Body of pancreas (tissue), 4 donors: ENCODE data around the gene AGRN.
"Not testable (repeated sequence)": the region's sequence is repeated elsewhere in the genome, so short reads cannot be mapped to it uniquely, and the experiment has no call there.

Experiments
- POLR2A ChIP-seq, 3 donors: fragments of 450-650 bp; IDR thresholded peaks; one replicate each; pipeline ENCODE4 v1.6.1; 2016; ENCODE audit warnings: antibody characterized with exemption in 3 of 3, mild to moderate bottlenecking in 2 of 3
- TF ChIP-seq, protein P1 (sequence below), 7 experiments: fragments of 450-650 bp in 4 of 7; fragments of 200-600 bp in 3 of 7; sonication (generic) in 3 of 7; IDR thresholded peaks; one replicate each; pipeline ENCODE4 v1.5.1; 2016 to 2019; ENCODE audit warnings: antibody characterized with exemption in 7 of 7

- TF ChIP-seq, protein P1, sequence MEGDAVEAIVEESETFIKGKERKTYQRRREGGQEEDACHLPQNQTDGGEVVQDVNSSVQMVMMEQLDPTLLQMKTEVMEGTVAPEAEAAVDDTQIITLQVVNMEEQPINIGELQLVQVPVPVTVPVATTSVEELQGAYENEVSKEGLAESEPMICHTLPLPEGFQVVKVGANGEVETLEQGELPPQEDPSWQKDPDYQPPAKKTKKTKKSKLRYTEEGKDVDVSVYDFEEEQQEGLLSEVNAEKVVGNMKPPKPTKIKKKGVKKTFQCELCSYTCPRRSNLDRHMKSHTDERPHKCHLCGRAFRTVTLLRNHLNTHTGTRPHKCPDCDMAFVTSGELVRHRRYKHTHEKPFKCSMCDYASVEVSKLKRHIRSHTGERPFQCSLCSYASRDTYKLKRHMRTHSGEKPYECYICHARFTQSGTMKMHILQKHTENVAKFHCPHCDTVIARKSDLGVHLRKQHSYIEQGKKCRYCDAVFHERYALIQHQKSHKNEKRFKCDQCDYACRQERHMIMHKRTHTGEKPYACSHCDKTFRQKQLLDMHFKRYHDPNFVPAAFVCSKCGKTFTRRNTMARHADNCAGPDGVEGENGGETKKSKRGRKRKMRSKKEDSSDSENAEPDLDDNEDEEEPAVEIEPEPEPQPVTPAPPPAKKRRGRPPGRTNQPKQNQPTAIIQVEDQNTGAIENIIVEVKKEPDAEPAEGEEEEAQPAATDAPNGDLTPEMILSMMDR (IDR thresholded peaks at IDR 0.05) = not testable (repeated sequence)
- TF ChIP-seq POLR2A (IDR thresholded peaks at IDR 0.05) = not testable (repeated sequence)
Measured at GRCh38 chr1:1065940-1066304, 46.0 kb downstream of the AGRN start.
